Activated T-helper 1 cell treated with anti-CD3 and anti-CD28 coated beads, Interleukin-12 subunit alpha, Interleukin-12 subunit beta, Interleukin-2, Interleukin-4 antibody, amounts not matched to agents 30 ng/mL and 10 ng/mL and 1 ng/mL, durations not matched to agents 14 hours and 24 hours and 36 hours (primary cell): ENCODE measurements around the gene ACADSB. TPM values are rescaled to one million over a fixed set of nuclear protein-coding genes. Genes with fewer than 3 reads are reported as not detected.
A peak's percentile ranks its signal among the peaks of the same experiment; 100 is the strongest.

Source experiments
- DNase-seq: peaks from one replicate; pipeline ENCODE4 v3.0.0; 2021; ENCODE audit warnings: low spot score
- H3K27ac Mint-ChIP-seq: one replicate; pipeline ENCODE4 v1.8.0; 2021; ENCODE audit warnings: mild to moderate bottlenecking, mixed read lengths
- H3K27me3 Mint-ChIP-seq: one replicate; pipeline ENCODE4 v1.8.0; 2022; ENCODE audit warnings: mild to moderate bottlenecking, moderate library complexity, mixed read lengths; ENCODE audit not compliant: insufficient read depth
- H3K36me3 Mint-ChIP-seq: one replicate; pipeline ENCODE4 v1.8.0; 2021; ENCODE audit warnings: low read depth, mixed read lengths
- H3K4me1 Mint-ChIP-seq: one replicate; pipeline ENCODE4 v1.8.0; 2021; ENCODE audit warnings: low read depth, mixed read lengths
- H3K4me3 Mint-ChIP-seq: one replicate; pipeline ENCODE4 v1.8.0; 2021; ENCODE audit warnings: mild to moderate bottlenecking, moderate library complexity, mixed read lengths
- H3K9me3 Mint-ChIP-seq: one replicate; pipeline ENCODE4 v1.8.0; 2021; ENCODE audit warnings: mixed read lengths
- intact Hi-C: fragments of 100-400 bp; cut with micrococcal nuclease; formaldehyde crosslinking; loops from one replicate; pipeline ENCODE4 v1.15.1; 2024
- total RNA-seq: library from RNA; stranded (reverse); gene quantifications from 2 replicates; pipeline ENCODE4 v1.2.3, GENCODE V29; 2022

The ACADSB gene
- total RNA-seq, 1 donor from 2014 or later: 26.5 TPM

DNA sequence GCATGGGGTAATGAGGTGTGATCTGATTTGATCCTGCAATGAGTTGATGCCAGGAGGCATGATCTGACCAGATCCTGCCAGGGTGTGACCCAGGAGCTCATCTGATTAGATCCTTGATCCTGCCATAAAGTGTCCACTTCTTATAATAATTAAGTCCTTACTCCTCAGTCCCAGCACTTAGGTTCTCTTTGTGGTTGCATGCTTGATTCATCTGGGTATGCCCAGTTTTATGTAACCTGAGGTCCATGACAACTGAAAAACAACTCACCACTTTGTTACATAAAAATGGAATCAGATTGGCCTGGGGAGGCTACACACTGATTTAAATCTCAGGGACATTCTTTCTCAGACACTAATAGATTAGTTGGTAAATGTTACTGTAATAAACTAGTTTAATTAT, 19.1 kb downstream of the ACADSB start:
- intact Hi-C loops: no loop called here
- no peak overlapping the region for H3K27ac Mint-ChIP-seq
- H3K4me1 Mint-ChIP-seq: peaks cover 14% of the 10 kb centered on the region
- peaks cover 1% of the 10 kb centered on the region for H3K36me3 Mint-ChIP-seq
- no peaks in the 10 kb centered on the region for H3K9me3 Mint-ChIP-seq
- H3K27me3 Mint-ChIP-seq: no peaks in the 10 kb centered on the region
- no peak for DNase-seq
- H3K4me3 Mint-ChIP-seq: no peak overlapping the region

DNA sequence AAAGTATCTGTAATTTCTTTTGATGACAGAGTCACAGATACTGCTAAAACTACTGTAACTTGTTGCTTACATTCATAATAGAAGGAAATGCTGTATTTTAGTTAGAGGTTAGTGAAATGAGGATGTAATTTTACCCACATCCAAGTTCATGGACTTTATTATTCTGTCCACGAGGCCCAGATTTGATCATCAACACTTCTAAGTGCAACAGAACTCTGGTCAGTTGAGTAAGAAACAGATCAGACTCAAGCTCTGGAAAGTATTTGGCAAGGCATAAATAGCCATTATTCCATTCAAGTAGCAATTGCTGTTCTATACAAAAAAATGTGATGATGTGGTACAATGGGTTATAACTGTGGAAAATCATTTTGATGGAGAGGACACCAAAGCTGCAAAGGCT, 22.3 kb downstream of the ACADSB start:
- peaks cover 1% of the 10 kb centered on the region for H3K36me3 Mint-ChIP-seq
- H3K9me3 Mint-ChIP-seq: no peaks in the 10 kb centered on the region
- H3K27me3 Mint-ChIP-seq: no peaks in the 10 kb centered on the region
- H3K4me3 Mint-ChIP-seq: no peak overlapping the region
- intact Hi-C loops: no loop called here
- no peaks in the 10 kb centered on the region for H3K4me1 Mint-ChIP-seq
- no peak overlapping the region for H3K27ac Mint-ChIP-seq
- no peak for DNase-seq

DNA sequence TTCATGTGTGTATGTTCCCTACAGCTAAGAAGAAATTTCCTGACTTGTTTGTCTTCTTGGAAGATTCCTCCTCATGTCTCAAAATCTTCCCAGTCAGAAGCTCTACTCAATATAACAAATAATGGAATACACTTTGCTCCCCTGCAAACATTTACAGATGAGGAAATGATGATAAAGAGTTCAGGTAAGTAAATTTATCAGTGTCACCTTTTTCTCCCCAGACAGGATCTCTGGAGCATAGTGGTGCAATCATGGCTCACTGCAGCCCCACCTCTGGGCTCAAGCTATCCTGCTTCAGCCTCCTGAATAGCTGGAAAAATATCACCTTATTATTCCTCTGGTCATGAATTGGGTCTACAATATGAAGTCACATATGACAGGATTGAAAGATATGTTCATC, 25.5 kb downstream of the ACADSB start:
- peaks cover under 1% of the 10 kb centered on the region for H3K36me3 Mint-ChIP-seq
- DNase-seq: no peak
- H3K9me3 Mint-ChIP-seq: no peaks in the 10 kb centered on the region
- intact Hi-C loops: no loop called here
- peaks cover 5% of the 10 kb centered on the region for H3K4me1 Mint-ChIP-seq
- H3K27me3 Mint-ChIP-seq: no peaks in the 10 kb centered on the region
- H3K4me3 Mint-ChIP-seq: no peak overlapping the region
- H3K27ac Mint-ChIP-seq: no peak overlapping the region

DNA sequence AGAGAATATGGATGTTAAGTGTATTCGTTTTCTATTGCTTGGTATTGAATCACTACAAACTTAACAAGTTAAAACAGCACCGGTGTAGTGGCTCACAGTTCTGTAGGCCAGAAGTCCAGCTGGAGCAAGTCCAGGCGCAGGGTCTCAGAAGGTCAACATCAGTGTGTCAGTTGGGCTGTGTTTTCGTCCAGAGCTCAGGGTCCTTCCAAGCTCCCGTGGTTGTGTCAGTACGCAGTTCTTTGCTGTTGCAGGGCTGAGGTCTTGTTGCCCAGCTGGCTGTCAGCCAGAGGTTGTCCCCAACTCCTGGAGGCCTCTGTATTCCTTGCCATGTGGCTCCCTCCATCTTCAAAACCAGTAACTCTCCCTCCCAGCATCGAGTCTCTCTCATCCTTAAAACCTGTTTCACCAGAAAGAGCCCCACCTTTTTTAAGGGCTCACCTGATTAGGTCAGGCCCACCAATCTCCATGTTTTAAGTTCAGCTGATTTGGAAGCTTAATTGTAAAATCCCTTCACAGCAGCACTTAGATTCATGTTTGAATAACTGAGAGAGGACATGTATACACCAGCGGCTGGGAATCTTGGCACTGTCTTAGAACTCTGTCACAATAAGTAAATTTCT, 26.8 kb downstream of the ACADSB start:
- Mint-ChIP-seq H3K9me3 (no peaks in the 10 kb centered on the region), H3K4me3 (no peak overlapping the region), H3K36me3 (no peaks in the 10 kb centered on the region)

DNA sequence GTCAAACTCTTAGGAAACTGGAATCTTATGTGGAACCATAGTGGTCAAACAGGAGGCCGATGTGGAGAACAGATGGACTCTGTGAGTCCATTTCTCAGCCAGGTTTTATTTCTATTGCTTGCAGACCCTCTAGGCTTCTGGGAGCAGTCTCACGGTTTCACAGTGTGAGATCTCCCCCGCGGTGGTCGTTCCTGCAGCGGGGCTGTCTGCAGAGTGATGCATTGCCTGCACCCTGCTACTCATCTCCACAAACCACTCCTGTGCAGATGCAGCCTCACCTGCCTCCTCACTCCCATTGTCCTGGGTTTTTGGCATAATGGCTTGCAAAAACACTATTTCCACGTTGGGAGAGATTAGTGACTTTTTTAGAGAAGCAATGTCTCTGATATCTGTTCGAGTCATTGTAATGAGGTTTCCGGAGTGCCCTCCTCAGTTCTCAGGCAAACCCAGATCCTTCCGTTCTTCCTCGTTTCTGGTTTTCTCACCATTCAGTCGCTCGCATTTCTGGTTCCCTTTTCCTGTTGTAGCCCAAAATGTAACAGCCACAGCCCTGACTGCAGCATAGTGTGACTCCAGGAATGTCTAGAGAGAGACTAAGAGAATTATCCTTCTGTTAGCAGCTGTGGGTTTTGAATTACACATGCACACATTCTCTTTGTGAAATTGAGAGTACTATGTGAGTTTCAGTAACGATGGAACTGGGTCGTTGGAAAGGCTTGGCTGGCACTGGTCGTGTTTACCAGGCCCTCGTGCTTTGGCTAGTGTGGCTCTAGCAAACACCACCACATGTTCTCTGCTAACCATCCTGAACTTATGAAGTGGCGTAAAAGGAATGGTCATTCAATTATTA, 30.2 kb downstream of the ACADSB start:
- DNase-seq: no peak
- Mint-ChIP-seq H3K27me3 (no peaks in the 10 kb centered on the region), H3K4me1 (peaks cover 18% of the 10 kb centered on the region), H3K4me3 (no peak overlapping the region), H3K36me3 (peaks cover 2% of the 10 kb centered on the region), H3K27ac (no peak overlapping the region), H3K9me3 (no peaks in the 10 kb centered on the region)
- intact Hi-C loops: no loop called here

More for the DNA sequence above, 26.8 kb downstream of the ACADSB start:
- DNase-seq: no peak
- no peaks in the 10 kb centered on the region for H3K27me3 Mint-ChIP-seq
- intact Hi-C loops: no loop called here
- H3K4me1 Mint-ChIP-seq: peaks cover 8% of the 10 kb centered on the region
- H3K27ac Mint-ChIP-seq: no peak overlapping the region

DNA sequence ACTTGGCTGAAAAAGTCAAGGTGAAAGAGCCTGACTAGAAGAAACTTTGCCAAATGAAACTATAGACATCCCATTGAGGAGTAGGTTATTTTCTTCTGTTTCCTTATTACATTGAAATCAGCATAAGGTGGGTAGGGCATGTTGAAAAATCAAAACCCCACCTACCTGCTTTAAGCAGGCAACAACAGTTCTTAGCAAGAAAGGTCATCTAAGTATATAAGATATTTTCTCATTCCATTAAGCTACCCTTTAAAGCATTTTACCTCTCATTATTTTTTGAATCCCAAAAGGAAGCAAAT, 30.8 kb downstream of the ACADSB start:
- Mint-ChIP-seq H3K27ac (no peak overlapping the region), H3K4me1 (peaks cover 18% of the 10 kb centered on the region), H3K36me3 (peaks cover 4% of the 10 kb centered on the region), H3K4me3 (no peak overlapping the region), H3K9me3 (no peaks in the 10 kb centered on the region), H3K27me3 (no peaks in the 10 kb centered on the region)
- no peak for DNase-seq
- intact Hi-C loops: no loop called here

DNA sequence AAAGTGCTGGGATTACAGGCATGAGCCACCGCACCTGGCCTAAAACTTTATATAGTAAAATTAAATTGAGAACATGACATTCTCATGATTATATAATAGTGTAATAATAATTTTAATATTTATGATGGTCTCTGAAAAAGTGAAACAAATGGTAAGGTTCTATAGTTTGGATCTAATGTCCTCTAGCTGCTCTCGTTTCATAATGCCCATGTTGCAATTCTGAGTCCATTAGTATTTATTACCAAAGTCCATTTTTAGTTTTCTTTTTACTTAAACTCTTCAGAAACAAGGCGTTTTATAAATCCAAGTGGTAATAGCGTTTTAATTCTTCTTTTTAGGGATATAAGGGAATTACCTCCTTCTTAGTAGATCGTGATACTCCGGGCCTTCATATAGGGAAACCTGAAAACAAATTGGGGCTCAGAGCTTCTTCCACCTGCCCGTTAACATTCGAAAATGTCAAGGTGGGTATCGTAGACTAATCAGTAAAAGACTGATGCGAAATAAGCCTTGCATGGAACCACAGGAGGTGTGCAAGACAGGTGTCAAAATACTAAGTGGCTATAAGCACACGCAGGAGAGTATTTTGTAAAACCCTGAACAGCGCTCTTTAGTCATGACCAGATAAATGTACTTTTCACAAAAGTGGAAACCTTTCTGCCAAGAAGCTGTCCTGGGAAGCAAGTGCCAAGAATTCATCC, 34.1 kb downstream of the ACADSB start:
- Mint-ChIP-seq H3K4me3 (no peak overlapping the region), H3K9me3 (no peaks in the 10 kb centered on the region), H3K4me1 (peaks cover 18% of the 10 kb centered on the region), H3K27ac (no peak overlapping the region), H3K27me3 (no peaks in the 10 kb centered on the region), H3K36me3 (peaks cover 6% of the 10 kb centered on the region)
- intact Hi-C loops: loop anchor here (1.0 to 2.0 kb wide), 3 partner anchors 90 to 516 kb away; no protein-coding TSS in a partner anchor
- no peak for DNase-seq

DNA sequence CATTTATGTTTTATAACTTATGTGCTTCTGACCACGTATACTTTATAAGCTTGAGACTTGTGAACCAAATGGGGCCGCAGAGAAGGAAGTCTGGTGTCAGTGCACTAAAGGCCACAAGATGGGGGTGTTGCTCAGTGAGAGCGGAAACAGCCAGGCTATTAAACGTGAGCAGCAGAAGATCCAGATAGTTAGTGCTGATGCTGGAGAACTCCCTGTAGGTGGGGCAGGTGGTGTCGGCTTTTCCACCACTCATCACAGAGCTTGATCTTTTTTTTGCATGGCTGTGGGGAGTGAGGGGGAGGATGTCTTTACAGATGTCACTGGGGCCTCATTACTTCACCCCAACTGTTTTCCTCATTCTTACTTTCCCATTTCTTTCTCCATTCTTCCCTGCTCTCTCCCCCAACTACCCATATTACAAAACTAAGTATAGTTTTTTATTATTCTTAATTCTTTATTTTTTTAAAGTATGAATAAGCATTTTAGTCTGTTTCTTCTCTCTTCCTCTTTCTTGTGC, 34.7 kb downstream of the ACADSB start:
- Mint-ChIP-seq H3K27me3 (no peaks in the 10 kb centered on the region), H3K9me3 (no peaks in the 10 kb centered on the region), H3K36me3 (peaks cover 6% of the 10 kb centered on the region), H3K4me3 (no peak overlapping the region), H3K27ac (no peak overlapping the region), H3K4me1 (peaks cover 18% of the 10 kb centered on the region)
- intact Hi-C loops: loop anchor here (1.0 to 2.0 kb wide), 3 partner anchors 89 to 516 kb away; no protein-coding TSS in a partner anchor
- DNase-seq: peak; percentile 12

DNA sequence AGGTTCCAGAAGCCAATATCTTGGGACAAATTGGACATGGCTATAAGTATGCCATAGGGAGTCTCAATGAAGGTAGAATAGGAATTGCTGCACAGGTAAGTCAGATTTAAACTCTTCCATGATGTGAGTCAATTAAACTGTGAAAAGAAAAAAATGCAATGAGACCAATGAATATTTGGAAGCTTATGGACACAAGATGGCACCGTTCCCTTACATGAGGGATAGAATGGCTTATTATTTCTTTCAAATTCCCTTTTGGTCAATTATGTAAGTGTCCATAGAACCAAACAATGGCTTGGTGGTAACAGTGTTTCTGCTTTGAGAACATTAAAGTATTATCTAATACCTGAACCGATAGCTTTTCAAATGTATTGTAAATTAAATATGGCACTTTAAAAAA, 35.6 kb downstream of the ACADSB start:
- no peak overlapping the region for H3K27ac Mint-ChIP-seq
- H3K4me3 Mint-ChIP-seq: no peak overlapping the region
- no peaks in the 10 kb centered on the region for H3K27me3 Mint-ChIP-seq
- H3K9me3 Mint-ChIP-seq: no peaks in the 10 kb centered on the region
- H3K4me1 Mint-ChIP-seq: peaks cover 12% of the 10 kb centered on the region
- H3K36me3 Mint-ChIP-seq: peaks cover 6% of the 10 kb centered on the region
- DNase-seq: no peak
- intact Hi-C loops: no loop called here

DNA sequence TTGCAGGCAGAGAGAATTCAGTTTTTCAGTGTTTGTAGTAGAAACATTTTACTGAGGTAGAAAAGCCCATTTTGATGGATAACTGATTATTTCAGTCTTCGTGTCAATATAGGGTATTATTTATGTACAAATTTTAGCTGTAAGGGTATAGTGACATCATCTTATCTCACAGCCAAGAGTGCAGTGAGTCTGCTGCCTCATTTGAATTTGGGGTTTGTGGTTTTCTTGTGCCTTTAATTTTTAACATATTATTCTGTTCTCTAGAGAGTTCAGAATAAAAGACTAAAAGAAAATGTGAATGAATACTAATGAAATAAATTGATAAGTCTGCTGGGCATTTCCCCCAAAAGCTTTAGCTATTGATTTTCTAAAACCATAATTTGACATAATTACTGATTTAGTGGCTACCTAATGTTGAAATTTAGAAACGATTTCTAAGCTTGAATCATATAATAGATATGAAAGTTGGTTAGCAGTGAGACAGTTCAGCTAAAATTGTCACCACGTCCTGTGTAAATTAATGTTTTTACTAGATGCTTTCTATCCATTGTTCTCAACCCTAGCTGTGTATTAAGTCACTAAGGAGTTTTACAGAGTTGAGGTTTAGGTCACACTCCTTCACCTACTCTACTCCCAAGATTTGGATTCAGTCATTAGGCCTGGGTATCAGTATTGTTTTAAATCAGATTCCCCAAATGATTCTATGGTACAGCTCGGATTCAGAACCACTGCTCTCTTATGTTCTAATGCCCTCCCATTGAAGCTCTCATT, 37.3 kb downstream of the ACADSB start:
- peaks cover 10% of the 10 kb centered on the region for H3K4me1 Mint-ChIP-seq
- intact Hi-C loops: no loop called here

DNA sequence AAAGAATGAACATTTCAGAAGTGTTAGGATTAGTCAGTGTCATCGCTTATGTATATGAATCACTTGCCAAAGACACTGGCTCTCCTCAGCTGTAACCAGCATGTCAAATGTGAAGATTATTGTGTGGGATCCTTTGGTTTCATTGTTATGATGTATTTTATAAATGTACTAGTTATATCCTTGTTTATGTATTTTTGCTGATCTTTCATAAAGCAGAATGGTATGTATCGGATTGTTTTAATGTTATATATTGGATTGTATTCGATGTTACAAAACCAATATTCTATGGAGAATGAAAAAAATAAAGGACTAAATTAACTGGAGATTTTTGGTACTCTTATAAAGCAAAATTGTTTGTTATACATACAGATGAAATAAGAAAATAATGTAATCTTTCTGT, 49.2 kb downstream of the ACADSB start:
- no peak for DNase-seq
- Mint-ChIP-seq H3K27ac (no peak overlapping the region), H3K27me3 (peaks cover 3% of the 10 kb centered on the region), H3K4me3 (no peak overlapping the region), H3K36me3 (peaks cover 5% of the 10 kb centered on the region), H3K9me3 (no peaks in the 10 kb centered on the region), H3K4me1 (no peaks in the 10 kb centered on the region)
- intact Hi-C loops: no loop called here

More for the DNA sequence above, 37.3 kb downstream of the ACADSB start:
- Mint-ChIP-seq H3K36me3 (peaks cover 6% of the 10 kb centered on the region), H3K4me3 (no peak overlapping the region), H3K27ac (no peak overlapping the region), H3K27me3 (no peaks in the 10 kb centered on the region), H3K9me3 (no peaks in the 10 kb centered on the region)
- no peak for DNase-seq

DNA sequence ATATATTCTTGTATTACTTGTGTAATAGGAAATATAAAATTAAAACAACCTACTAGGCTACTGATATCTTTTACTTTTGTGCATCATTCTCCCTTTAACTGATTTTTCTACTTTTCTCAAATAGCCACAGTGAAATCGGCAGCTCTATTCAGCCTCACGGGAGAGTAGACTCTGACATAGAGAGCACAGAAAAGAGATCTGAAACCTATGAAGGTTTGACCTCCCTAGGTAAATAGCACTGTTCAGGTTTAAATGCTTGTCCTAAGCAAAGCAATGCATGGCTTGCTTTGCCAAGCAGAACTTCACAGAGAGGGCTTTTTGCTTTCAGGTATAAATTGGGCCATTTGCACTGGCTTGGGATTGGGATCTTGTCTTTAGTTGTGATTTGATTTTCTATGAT, 53.1 kb downstream of the ACADSB start:
- H3K27ac Mint-ChIP-seq: no peak overlapping the region
- no peaks in the 10 kb centered on the region for H3K4me1 Mint-ChIP-seq
- DNase-seq: no peak
- intact Hi-C loops: no loop called here
- H3K27me3 Mint-ChIP-seq: peaks cover 10% of the 10 kb centered on the region
- H3K4me3 Mint-ChIP-seq: no peak overlapping the region
- no peaks in the 10 kb centered on the region for H3K9me3 Mint-ChIP-seq
- H3K36me3 Mint-ChIP-seq: no peaks in the 10 kb centered on the region
